Measurements from ENCODE around the gene BCAS3. TPM values are rescaled to one million over a fixed set of nuclear protein-coding genes. Genes with fewer than 3 reads are reported as not detected.

The BCAS3 gene
- total RNA-seq, 2 donors from 2014 or later = 28.0 to 37.7 TPM

- WGBS, 2 experiments (ENCODE audit: insufficient coverage in 1 of 2, insufficient read length in 1 of 2) = 80 to 100% methylated on average over 1 of the region's 1 CpG
- Histone ChIP-seq H3K4me1 (ENCODE audit: control insufficient read depth, insufficient read depth, low read length) (peaks cover 3% of the 10 kb centered on the region), H3K27ac (ENCODE audit: low read depth, low read length) (no peak overlapping the region), H3K36me3 (ENCODE audit: control insufficient read depth, insufficient read depth, low read length) (no peaks in the 10 kb centered on the region), H3K27me3 (ENCODE audit: control insufficient read depth, insufficient read depth, low read length, poor library complexity, severe bottlenecking) (peaks cover 23% of the 10 kb centered on the region), H3K9ac (ENCODE audit: extremely low read depth, low read length, poor library complexity, severe bottlenecking) (no peak overlapping the region), H3K9me3 (ENCODE audit: control insufficient read depth, low read length) (no peaks in the 10 kb centered on the region), H3K4me3 (ENCODE audit: low read length) (no peak overlapping the region)
- no peaks in the 10 kb centered on the region for H3K36me3 Mint-ChIP-seq (ENCODE audit: low read depth)
- H3K9me3 Mint-ChIP-seq = peaks cover 5% of the 10 kb centered on the region
- H3K4me3 Mint-ChIP-seq = no peak overlapping the region
- H3K27me3 Mint-ChIP-seq (ENCODE audit: insufficient read depth) = peaks cover 40% of the 10 kb centered on the region
- DNase-seq = no peak
- no peak for TF ChIP-seq CTCF (conservative IDR thresholded peaks at IDR 0.05)
- no peak overlapping the region for H3K27ac Mint-ChIP-seq
- peaks cover 14% of the 10 kb centered on the region for H3K4me1 Mint-ChIP-seq
Observed at GRCh38 chr17:61279476-61280145, 602.0 kb downstream of the BCAS3 start.

- Histone ChIP-seq H3K36me3 (ENCODE audit: control insufficient read depth, insufficient read depth, low read length) (no peaks in the 10 kb centered on the region), H3K9ac (ENCODE audit: extremely low read depth, low read length, poor library complexity, severe bottlenecking) (no peak overlapping the region), H3K27ac (ENCODE audit: low read depth, low read length) (no peak overlapping the region), H3K4me3 (ENCODE audit: low read length) (no peak overlapping the region), H3K27me3 (ENCODE audit: control insufficient read depth, insufficient read depth, low read length, poor library complexity, severe bottlenecking) (peaks cover 29% of the 10 kb centered on the region), H3K4me1 (ENCODE audit: control insufficient read depth, insufficient read depth, low read length) (peaks cover 8% of the 10 kb centered on the region), H3K9me3 (ENCODE audit: control insufficient read depth, low read length) (no peaks in the 10 kb centered on the region)
- Mint-ChIP-seq H3K27ac (no peak overlapping the region), H3K36me3 (ENCODE audit: low read depth) (no peaks in the 10 kb centered on the region), H3K4me1 (peaks cover 22% of the 10 kb centered on the region), H3K27me3 (ENCODE audit: insufficient read depth) (peaks cover 45% of the 10 kb centered on the region), H3K9me3 (peaks cover 5% of the 10 kb centered on the region), H3K4me3 (no peak overlapping the region)
- TF ChIP-seq CTCF (conservative IDR thresholded peaks at IDR 0.05) = no peak
- no peak for DNase-seq
Observed at GRCh38 chr17:61280338-61280737, 602.7 kb downstream of the BCAS3 start.

GRCh38 chr17:61280851-61281250 lies 603.2 kb downstream of the BCAS3 start:
- no peak for TF ChIP-seq CTCF (conservative IDR thresholded peaks at IDR 0.05)
- no peak overlapping the region for H3K27ac ChIP-seq (ENCODE audit: low read depth, low read length)
- no peak overlapping the region for H3K4me3 ChIP-seq (ENCODE audit: low read length)
- no peak for DNase-seq
- no peak overlapping the region for H3K9ac ChIP-seq (ENCODE audit: extremely low read depth, low read length, poor library complexity, severe bottlenecking)
- H3K9me3 ChIP-seq (ENCODE audit: control insufficient read depth, low read length) = no peaks in the 10 kb centered on the region
- H3K27me3 ChIP-seq (ENCODE audit: control insufficient read depth, insufficient read depth, low read length, poor library complexity, severe bottlenecking) = peaks cover 29% of the 10 kb centered on the region
- peaks cover 26% of the 10 kb centered on the region for H3K4me1 Mint-ChIP-seq
- H3K27me3 Mint-ChIP-seq (ENCODE audit: insufficient read depth) = peaks cover 45% of the 10 kb centered on the region
- no peaks in the 10 kb centered on the region for H3K36me3 Mint-ChIP-seq (ENCODE audit: low read depth)
- H3K4me1 ChIP-seq (ENCODE audit: control insufficient read depth, insufficient read depth, low read length) = peaks cover 11% of the 10 kb centered on the region
- 96% methylated on average over 3 of the region's 3 CpGs; no CpG with 5 or more reads in 1 of the 2 experiments for WGBS, 2 experiments (ENCODE audit: insufficient coverage in 1 of 2, insufficient read length in 1 of 2)
- no peaks in the 10 kb centered on the region for H3K36me3 ChIP-seq (ENCODE audit: control insufficient read depth, insufficient read depth, low read length)
- no peak overlapping the region for H3K27ac Mint-ChIP-seq
- H3K9me3 Mint-ChIP-seq = peaks cover 5% of the 10 kb centered on the region
- H3K4me3 Mint-ChIP-seq = no peak overlapping the region
